Glutamatergic neuron (in vitro differentiated cells): ENCODE data around the gene PSORS1C2. TPM values are rescaled to one million over a fixed set of nuclear protein-coding genes. Genes with fewer than 3 reads are reported as not detected.

ENCODE experiments used
- DNase-seq: peaks from one replicate; pipeline ENCODE4 v3.0.0; 2022
- H3K27ac Mint-ChIP-seq: one replicate; pipeline ENCODE4 v1.8.0; 2020; ENCODE audit warnings: mild to moderate bottlenecking, mixed read lengths, inconsistent platforms; ENCODE audit not compliant: unreplicated experiment
- H3K27me3 Mint-ChIP-seq: one replicate; pipeline ENCODE4 v1.8.0; 2020; ENCODE audit warnings: mild to moderate bottlenecking, moderate library complexity, mixed read lengths, inconsistent platforms; ENCODE audit not compliant: unreplicated experiment
- H3K36me3 Mint-ChIP-seq: one replicate; pipeline ENCODE4 v1.8.0; 2020; ENCODE audit warnings: mild to moderate bottlenecking, mixed read lengths, inconsistent platforms; ENCODE audit not compliant: unreplicated experiment
- H3K4me1 Mint-ChIP-seq: one replicate; pipeline ENCODE4 v1.8.0; 2020; ENCODE audit warnings: mild to moderate bottlenecking, low read depth, mixed read lengths, inconsistent platforms; ENCODE audit not compliant: unreplicated experiment
- H3K4me3 Mint-ChIP-seq: one replicate; pipeline ENCODE4 v1.8.0; 2020; ENCODE audit warnings: mild to moderate bottlenecking, mixed read lengths, inconsistent platforms; ENCODE audit not compliant: unreplicated experiment
- H3K9me3 Mint-ChIP-seq: one replicate; pipeline ENCODE4 v1.8.0; 2020; ENCODE audit warnings: mild to moderate bottlenecking, moderate library complexity, mixed read lengths, inconsistent platforms; ENCODE audit not compliant: unreplicated experiment
- CTCF ChIP-seq: fragments of 200-600 bp; sonication (generic); IDR thresholded peaks from one replicate; pipeline ENCODE4 v1.5.0; 2021; ENCODE audit not compliant: partially characterized antibody, unreplicated experiment
- total RNA-seq: library from RNA; stranded (reverse); fragmentation: NEBNext Ultra II Directional; extraction: Animal tissue kit (Norgen Biotek cat#: 25700); gene quantifications from one replicate; pipeline ENCODE4 v1.2.1, GENCODE V29; 2021; ENCODE audit not compliant: unreplicated experiment

Gene PSORS1C2
- total RNA-seq, 1 donor from 2014 or later, result 0.49 TPM

DNA sequence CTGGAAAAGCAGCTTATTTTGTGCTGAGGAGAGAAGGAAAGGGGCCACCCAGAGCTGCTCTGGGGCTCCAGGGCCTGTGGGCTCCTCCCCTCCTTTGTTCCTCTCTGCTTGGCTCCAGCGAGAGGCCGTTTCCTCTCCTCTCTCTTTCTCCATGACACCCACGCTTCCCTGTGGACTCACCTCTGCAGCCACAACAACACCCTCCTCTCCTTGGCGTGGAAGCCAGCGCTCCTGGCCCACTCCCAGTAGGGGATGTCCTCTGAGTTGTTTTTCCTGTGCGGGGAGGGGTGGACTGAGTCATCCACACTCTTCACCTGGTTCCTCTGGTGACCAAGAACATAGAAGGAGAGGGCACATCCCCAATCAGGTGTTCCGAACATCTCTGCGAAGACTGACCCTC, 13.7 kb downstream of the PSORS1C2 start:
- no peaks in the 10 kb centered on the region for H3K9me3 Mint-ChIP-seq
- no peaks in the 10 kb centered on the region for H3K36me3 Mint-ChIP-seq
- no peak for DNase-seq
- TF ChIP-seq CTCF, result no peak
- no peaks in the 10 kb centered on the region for H3K4me1 Mint-ChIP-seq
- H3K4me3 Mint-ChIP-seq, result no peak overlapping the region
- no peak overlapping the region for H3K27ac Mint-ChIP-seq
- H3K27me3 Mint-ChIP-seq, result peaks cover 2% of the 10 kb centered on the region

DNA sequence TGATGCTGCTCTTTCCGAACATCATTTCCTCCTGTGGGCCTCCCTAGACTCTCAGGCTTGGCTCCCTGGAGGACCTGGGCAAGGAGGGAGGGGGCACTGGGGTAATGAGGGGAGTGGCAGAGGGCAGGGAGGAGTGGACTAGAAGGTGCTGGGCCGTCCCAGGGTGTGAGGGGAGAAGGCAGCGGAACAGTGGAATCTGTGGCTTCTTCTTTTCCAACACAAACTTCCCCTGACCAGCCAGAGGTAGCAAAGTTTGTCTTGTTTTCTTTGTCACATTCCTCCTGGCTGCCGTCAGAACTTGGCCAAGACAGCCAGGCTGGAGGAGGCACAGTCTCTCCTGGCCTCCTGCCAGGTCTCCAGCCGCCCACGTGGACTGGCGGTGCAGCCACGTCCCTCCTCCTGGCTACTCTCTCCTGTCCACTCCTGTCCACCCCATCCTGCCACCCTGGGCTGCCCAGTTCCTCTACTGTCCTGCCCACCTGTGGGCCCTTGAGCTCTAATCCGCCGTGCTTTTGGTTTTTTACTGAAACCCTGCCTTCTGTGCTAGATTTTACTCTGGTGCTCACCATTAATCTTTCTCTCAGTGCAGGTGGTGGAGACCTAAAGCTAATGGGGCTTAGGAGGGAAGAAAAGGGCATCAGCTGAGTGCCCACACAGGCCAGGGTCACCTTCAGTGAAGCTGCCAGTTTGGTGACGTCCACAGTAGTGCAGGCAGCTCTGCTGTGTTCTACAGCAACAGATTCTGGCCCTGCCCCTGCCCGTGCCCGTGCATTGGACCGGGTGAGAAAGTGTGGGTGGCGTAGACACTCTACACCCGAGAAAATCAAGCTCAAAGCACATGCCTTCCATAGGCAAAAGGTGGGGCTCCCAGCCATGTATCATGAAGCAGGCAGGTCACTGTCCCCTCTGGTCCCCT, 15.8 kb downstream of the PSORS1C2 start:
- Mint-ChIP-seq H3K4me1 (no peaks in the 10 kb centered on the region), H3K36me3 (no peaks in the 10 kb centered on the region), H3K27me3 (peaks cover 4% of the 10 kb centered on the region), H3K4me3 (no peak overlapping the region), H3K9me3 (peaks cover 2% of the 10 kb centered on the region), H3K27ac (no peak overlapping the region)
- no peak for DNase-seq
- no peak for TF ChIP-seq CTCF

DNA sequence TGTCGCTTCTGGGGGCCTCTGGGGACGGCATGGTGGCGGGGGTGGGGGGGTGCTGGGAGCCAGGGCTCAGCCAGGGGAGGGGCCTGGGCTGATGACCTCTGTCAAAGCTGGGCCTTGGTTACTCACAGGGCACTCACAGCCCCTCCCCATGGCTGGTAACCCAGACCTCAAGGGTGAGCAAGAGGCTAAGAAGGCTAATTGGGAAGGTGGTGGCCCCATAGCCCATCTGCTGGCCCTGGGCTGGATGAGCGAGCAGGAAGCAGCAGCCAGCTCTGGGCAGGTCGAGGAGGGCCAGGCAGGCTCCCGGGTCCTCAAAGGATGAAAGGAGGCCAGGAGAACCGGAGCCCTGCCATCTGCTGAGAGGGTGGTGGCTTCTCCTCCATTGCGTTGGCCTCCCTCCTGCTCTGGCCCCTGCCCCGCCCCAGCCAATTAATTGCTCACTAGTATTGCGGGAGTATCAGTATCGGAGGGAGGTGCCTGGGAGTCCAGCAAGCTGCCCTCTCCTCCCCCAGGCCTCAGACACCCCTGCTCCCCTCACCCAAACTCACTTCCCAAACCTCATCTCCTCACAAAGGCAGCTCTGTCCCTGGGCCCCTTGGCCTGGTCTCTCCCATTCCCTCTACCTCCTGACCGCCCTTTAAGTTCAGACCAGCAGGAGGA, 17.6 kb downstream of the PSORS1C2 start:
- H3K9me3 Mint-ChIP-seq, result peaks cover 2% of the 10 kb centered on the region
- H3K36me3 Mint-ChIP-seq, result no peaks in the 10 kb centered on the region
- H3K4me3 Mint-ChIP-seq, result no peak overlapping the region
- H3K4me1 Mint-ChIP-seq, result no peaks in the 10 kb centered on the region
- peaks cover 2% of the 10 kb centered on the region for H3K27me3 Mint-ChIP-seq
- TF ChIP-seq CTCF, result no peak
- H3K27ac Mint-ChIP-seq, result no peak overlapping the region
- no peak for DNase-seq

- H3K36me3 Mint-ChIP-seq, result no peaks in the 10 kb centered on the region
- H3K9me3 Mint-ChIP-seq, result peaks cover 2% of the 10 kb centered on the region
- no peaks in the 10 kb centered on the region for H3K4me1 Mint-ChIP-seq
- H3K4me3 Mint-ChIP-seq, result no peak within 1 kb of the TSS
- H3K27me3 Mint-ChIP-seq, result peaks cover 4% of the 10 kb centered on the region
- no peak for TF ChIP-seq CTCF
- H3K27ac Mint-ChIP-seq, result no peak within 1 kb of the TSS
- no peak for DNase-seq
These were observed 18.5 kb downstream of the PSORS1C2 start, which contains the start of gene CDSN for GRCh38 chr6:31120151-31120915. TSS of gene CDSN (minus strand) at chr6:31120446. CDS start at chr6:31120419, 27 bp downstream.
